Neural crest cell (in vitro differentiated cells): Measurements from ENCODE around the gene HCAR1. TPM values are rescaled to one million over a fixed set of nuclear protein-coding genes. Genes with fewer than 3 reads are reported as not detected.

Experiments used
- DNase-seq: peaks from one replicate; pipeline ENCODE4 v3.0.0; 2021; ENCODE audit warnings: low read depth, mixed read lengths, low spot score
- H3K27ac Mint-ChIP-seq: one replicate; pipeline ENCODE4 v1.8.0; 2021; ENCODE audit warnings: mild to moderate bottlenecking, mixed read lengths; ENCODE audit not compliant: unreplicated experiment
- H3K27me3 Mint-ChIP-seq: 2 replicates; pipeline ENCODE4 v1.8.0; 2021; ENCODE audit warnings: low read depth, mild to moderate bottlenecking, mixed read lengths
- H3K36me3 Mint-ChIP-seq: 2 replicates; pipeline ENCODE4 v1.8.0; 2021; ENCODE audit warnings: low read depth, mild to moderate bottlenecking, mixed read lengths
- H3K4me1 Mint-ChIP-seq: 2 replicates; pipeline ENCODE4 v1.8.0; 2021; ENCODE audit warnings: mixed read lengths
- H3K4me3 Mint-ChIP-seq: one replicate; pipeline ENCODE4 v1.8.0; 2021; ENCODE audit warnings: mild to moderate bottlenecking, mixed read lengths
- H3K9me3 Mint-ChIP-seq: 2 replicates; pipeline ENCODE4 v1.8.0; 2021; ENCODE audit warnings: mixed read lengths
- CTCF ChIP-seq: fragments of 200-600 bp; sonication (generic); conservative IDR thresholded peaks from 2 replicates; pipeline ENCODE4 v1.5.0; 2021; ENCODE audit warnings: antibody characterized with exemption, mild to moderate bottlenecking
- total RNA-seq: library from RNA; stranded (reverse); gene quantifications from 2 replicates; pipeline ENCODE4 v1.2.1, GENCODE V29; 2021

HCAR1 gene
- total RNA-seq, 1 donor from 2014 or later, result not detected

GRCh38 chr12:122749569-122750332 lies 19.1 kb upstream of the HCAR1 start:
- H3K9me3 Mint-ChIP-seq, result no peaks in the 10 kb centered on the region
- H3K27me3 Mint-ChIP-seq, result no peaks in the 10 kb centered on the region
- no peaks in the 10 kb centered on the region for H3K36me3 Mint-ChIP-seq
- peaks cover 34% of the 10 kb centered on the region for H3K4me1 Mint-ChIP-seq
- peak overlapping the region; percentile 21 for H3K4me3 Mint-ChIP-seq
- TF ChIP-seq CTCF, result no peak
- no peak overlapping the region for H3K27ac Mint-ChIP-seq
- no peak for DNase-seq

- H3K36me3 Mint-ChIP-seq, result no peaks in the 10 kb centered on the region
- H3K4me3 Mint-ChIP-seq, result no peak overlapping the region
- H3K4me1 Mint-ChIP-seq, result peaks cover 16% of the 10 kb centered on the region
- H3K27me3 Mint-ChIP-seq, result no peaks in the 10 kb centered on the region
- no peak for TF ChIP-seq CTCF
- no peak for DNase-seq
- H3K27ac Mint-ChIP-seq, result peak overlapping the region; percentile 19
- no peaks in the 10 kb centered on the region for H3K9me3 Mint-ChIP-seq
These were observed 16.8 kb upstream of the HCAR1 start for GRCh38 chr12:122747224-122748135.

- H3K27ac Mint-ChIP-seq, result no peak overlapping the region
- TF ChIP-seq CTCF, result no peak
- no peak for DNase-seq
- H3K27me3 Mint-ChIP-seq, result no peaks in the 10 kb centered on the region
- H3K4me3 Mint-ChIP-seq, result no peak overlapping the region
- H3K9me3 Mint-ChIP-seq, result no peaks in the 10 kb centered on the region
- H3K4me1 Mint-ChIP-seq, result no peaks in the 10 kb centered on the region
- no peaks in the 10 kb centered on the region for H3K36me3 Mint-ChIP-seq
These were observed 13.4 kb upstream of the HCAR1 start for GRCh38 chr12:122743895-122744525.

GRCh38 chr12:122740351-122740750 lies 9.7 kb upstream of the HCAR1 start:
- H3K9me3 Mint-ChIP-seq, result no peaks in the 10 kb centered on the region
- H3K27me3 Mint-ChIP-seq, result no peaks in the 10 kb centered on the region
- no peaks in the 10 kb centered on the region for H3K4me1 Mint-ChIP-seq
- H3K36me3 Mint-ChIP-seq, result no peaks in the 10 kb centered on the region
- H3K4me3 Mint-ChIP-seq, result no peak overlapping the region
- DNase-seq, result no peak
- TF ChIP-seq CTCF, result no peak
- H3K27ac Mint-ChIP-seq, result peak overlapping the region; percentile 51

GRCh38 chr12:122738571-122738970 lies 7.9 kb upstream of the HCAR1 start:
- Mint-ChIP-seq H3K27me3 (no peaks in the 10 kb centered on the region), H3K27ac (no peak overlapping the region), H3K4me1 (no peaks in the 10 kb centered on the region), H3K36me3 (no peaks in the 10 kb centered on the region), H3K4me3 (no peak overlapping the region), H3K9me3 (no peaks in the 10 kb centered on the region)
- TF ChIP-seq CTCF, result no peak
- DNase-seq, result no peak
